ENCODE results near the gene KIF5B. TPM values are rescaled to one million over a fixed set of nuclear protein-coding genes. Genes with fewer than 3 reads are reported as not detected.
A peak's percentile ranks its signal among the peaks of the same experiment; 100 is the strongest.
"Not testable (repeated sequence)": the region's sequence is repeated elsewhere in the genome, so short reads cannot be mapped to it uniquely, and the experiment has no call there.

The KIF5B gene
- total RNA-seq, 4 donors from 2014 or later, result 118 to 162 (median 144) TPM

- Histone ChIP-seq H3K9me3 (no peaks in the 10 kb centered on the region), H3K36me3 (peaks cover 0 to 38% (median 0%) of the 10 kb centered on the region in 3 donors), H3K4me3 (no peak overlapping the region), H3K27ac (no peak overlapping the region), H3K27me3 (no peaks in the 10 kb centered on the region), H3K4me1 (peaks cover 0 to 70% (median 19%) of the 10 kb centered on the region in 4 donors)
- 82 to 95% methylated on average over 3 of the region's 3 CpGs for WGBS, 2 donors
- no peak for DNase-seq (ENCODE audit: low spot score in 2 of 2)
- TF ChIP-seq EP300 (IDR thresholded peaks at IDR 0.05) (no peak), CTCF (IDR thresholded peaks at IDR 0.05) (no peak), POLR2A (IDR thresholded peaks at IDR 0.05) (no peak)
Observed at GRCh38 chr10:32046151-32046550, 10.1 kb downstream of the KIF5B start.

GRCh38 chr10:32042730-32043129, 13.5 kb downstream of the KIF5B start:
- H3K27me3 ChIP-seq; H3K9me3 ChIP-seq; DNase-seq (ENCODE audit: low spot score in 2 of 2); H3K4me3 ChIP-seq: not testable (repeated sequence)
- H3K27ac ChIP-seq, result peak overlapping the region in 1 of 4 donors; percentile 5
- peaks cover 0 to 62% (median 8%) of the 10 kb centered on the region in 4 donors for H3K4me1 ChIP-seq
- peaks cover 0 to 44% (median 0%) of the 10 kb centered on the region in 3 donors for H3K36me3 ChIP-seq
- 71 to 72% methylated on average over 8 of the region's 8 CpGs for WGBS, 2 donors

DNA sequence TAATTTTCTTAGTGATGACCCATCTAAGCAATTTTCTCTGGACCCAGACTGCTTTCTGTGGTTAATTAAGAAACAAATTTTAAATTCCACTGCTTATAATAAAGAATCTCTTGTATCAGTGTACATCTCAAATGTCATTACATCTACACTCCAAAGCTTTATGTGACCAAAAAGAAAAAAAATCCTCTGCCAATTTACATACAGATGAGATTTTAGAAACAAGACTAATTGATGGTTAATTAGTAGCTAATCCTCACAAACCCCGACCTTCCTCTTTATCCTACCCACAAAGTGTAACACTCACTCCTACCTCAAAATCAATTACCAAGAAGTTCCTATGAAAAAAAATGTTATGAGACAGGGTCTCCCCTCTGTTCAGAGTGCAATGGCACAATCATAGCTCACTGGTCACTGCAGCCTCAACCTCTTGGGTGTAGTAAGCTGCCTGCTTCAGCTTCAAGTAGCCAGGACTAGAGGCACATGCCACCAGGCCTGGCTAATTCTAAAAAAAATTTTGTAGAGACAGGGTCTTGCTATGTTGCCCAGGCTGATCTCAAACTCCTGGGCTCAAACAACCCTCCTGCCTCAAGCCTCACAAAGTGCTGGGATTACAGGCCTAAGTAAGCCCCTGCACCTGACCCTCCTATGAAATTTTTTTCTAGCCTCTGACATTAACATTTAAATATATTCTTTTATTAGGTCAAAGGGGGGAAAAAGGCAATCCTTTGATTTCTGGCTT, 14.8 kb downstream of the KIF5B start:
- Histone ChIP-seq H3K27ac (no peak overlapping the region), H3K27me3 (no peaks in the 10 kb centered on the region), H3K4me1 (peaks cover 0 to 62% (median 8%) of the 10 kb centered on the region in 4 donors), H3K36me3 (peaks cover 0 to 46% (median 0%) of the 10 kb centered on the region in 3 donors), H3K4me3 (no peak overlapping the region), H3K9me3 (no peaks in the 10 kb centered on the region)
- 55 to 74% methylated on average over 1 of the region's 1 CpG for WGBS, 2 donors
- DNase-seq (ENCODE audit: low spot score in 2 of 2), result no peak
- TF ChIP-seq EP300 (IDR thresholded peaks at IDR 0.05), result no peak
- TF ChIP-seq CTCF (IDR thresholded peaks at IDR 0.05), result no peak
- no peak for TF ChIP-seq POLR2A (IDR thresholded peaks at IDR 0.05)

DNA sequence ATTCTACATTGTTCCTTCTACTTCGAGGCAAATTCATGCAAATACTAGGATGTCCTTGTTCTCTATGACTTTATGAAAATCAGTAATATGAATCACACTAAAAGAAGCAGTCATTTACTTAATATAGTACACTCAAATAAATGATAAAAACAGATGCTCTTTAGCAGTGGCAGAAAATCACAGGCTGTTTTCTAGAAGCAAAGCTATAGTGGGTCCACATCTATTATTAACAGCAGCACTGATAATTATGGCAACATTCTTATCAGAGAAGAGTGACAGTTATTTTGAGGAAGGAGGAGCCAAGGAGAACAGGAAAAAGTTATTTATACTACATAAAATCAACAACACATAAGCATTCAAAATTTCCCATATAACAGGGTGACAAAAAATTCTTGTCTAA, 16.5 kb downstream of the KIF5B start:
- WGBS, 2 donors, result 37 to 46% methylated on average over 1 of the region's 1 CpG
- no peak overlapping the region for H3K4me3 ChIP-seq
- peaks cover 0 to 46% (median 0%) of the 10 kb centered on the region in 3 donors for H3K36me3 ChIP-seq
- TF ChIP-seq POLR2A (IDR thresholded peaks at IDR 0.05) (no peak), EP300 (IDR thresholded peaks at IDR 0.05) (no peak), CTCF (IDR thresholded peaks at IDR 0.05) (no peak)
- H3K27me3 ChIP-seq, result no peaks in the 10 kb centered on the region
- H3K27ac ChIP-seq, result no peak overlapping the region
- no peak for DNase-seq (ENCODE audit: low spot score in 2 of 2)
- H3K9me3 ChIP-seq, result no peaks in the 10 kb centered on the region
- H3K4me1 ChIP-seq, result peaks cover 0 to 57% (median 8%) of the 10 kb centered on the region in 4 donors

DNA sequence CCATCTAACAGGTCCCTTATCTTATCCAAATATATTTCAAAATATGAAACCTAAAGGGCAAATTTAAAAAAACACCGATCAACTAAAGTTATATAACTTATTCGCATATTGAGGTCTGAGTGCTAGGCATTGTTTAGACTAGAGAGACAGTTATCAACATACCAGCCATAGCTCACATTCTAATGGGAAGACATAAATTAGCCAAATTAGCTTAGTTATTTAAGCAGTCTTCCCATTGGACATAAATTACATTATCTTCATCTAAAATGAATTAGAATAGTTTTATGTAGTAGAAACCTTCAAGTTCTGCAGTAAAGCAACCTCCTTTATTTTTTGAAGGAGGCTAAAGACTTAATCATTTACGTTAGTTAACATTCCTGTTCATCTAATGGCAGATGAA, 17.4 kb downstream of the KIF5B start:
- 70 to 77% methylated on average over 3 of the region's 3 CpGs for whole genome bisulfite sequencing, 2 donors
- no peak for DNase-seq (ENCODE audit: low spot score in 2 of 2)
- Histone ChIP-seq H3K27me3 (no peaks in the 10 kb centered on the region), H3K4me3 (no peak overlapping the region), H3K4me1 (peaks cover 0 to 48% (median 8%) of the 10 kb centered on the region in 4 donors), H3K36me3 (peaks cover 0 to 46% (median 9%) of the 10 kb centered on the region in 3 donors), H3K27ac (no peak overlapping the region), H3K9me3 (no peaks in the 10 kb centered on the region)
- TF ChIP-seq EP300 (IDR thresholded peaks at IDR 0.05) (no peak), POLR2A (IDR thresholded peaks at IDR 0.05) (no peak), CTCF (IDR thresholded peaks at IDR 0.05) (no peak)
